ENCODE results near the gene FSHR. TPM values are rescaled to one million over a fixed set of nuclear protein-coding genes. Genes with fewer than 3 reads are reported as not detected.

FSHR gene
- total RNA-seq, 1 donor from 2014 or later = 0.30 TPM

DNA sequence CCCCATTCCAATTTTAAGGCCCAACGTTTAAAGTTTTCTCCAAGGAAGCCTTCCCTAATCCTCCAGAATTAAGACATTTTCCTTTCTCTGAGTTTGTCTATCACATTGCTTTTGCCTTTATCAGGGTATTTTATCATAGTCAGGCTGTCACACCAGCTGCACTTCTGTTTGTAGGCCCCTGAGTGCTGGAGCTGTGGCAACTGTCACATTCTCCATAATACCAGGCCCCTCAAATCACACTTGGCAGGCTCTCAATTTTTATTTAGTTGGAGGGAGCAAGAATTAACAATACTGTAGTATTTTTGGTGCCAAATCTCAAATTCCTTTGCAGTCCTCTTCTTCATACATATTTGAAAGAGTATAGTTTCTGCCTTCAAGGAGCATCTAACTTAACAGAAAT lies 122.2 kb downstream of the FSHR start:
- FAIRE-seq (no peak), DNase-seq (ENCODE audit: low read depth) (no peak)
- H3K4me1 ChIP-seq (ENCODE audit: insufficient read depth, low read length) = no peaks in the 10 kb centered on the region
- no peaks in the 10 kb centered on the region for H3K36me3 ChIP-seq (ENCODE audit: insufficient read depth, low read length)
- H3K9ac ChIP-seq (ENCODE audit: low read length) = no peak overlapping the region
- no peaks in the 10 kb centered on the region for H4K20me1 ChIP-seq (ENCODE audit: insufficient read depth, low read length)
- H3K79me2 ChIP-seq (ENCODE audit: insufficient read depth, low read length) = no peaks in the 10 kb centered on the region
- H3K27me3 ChIP-seq (ENCODE audit: insufficient read depth, low read length) = no peaks in the 10 kb centered on the region
- no peaks in the 10 kb centered on the region for H3K36me3 Mint-ChIP-seq (ENCODE audit: low read depth, unreplicated experiment)
- H3K9me3 ChIP-seq (ENCODE audit: insufficient read depth, low read depth, low read length) = no peaks in the 10 kb centered on the region
- no peak overlapping the region for H3K4me3 Mint-ChIP-seq (ENCODE audit: unreplicated experiment)
- H3K4me2 ChIP-seq (ENCODE audit: low read length) = no peak overlapping the region
- H3K4me1 Mint-ChIP-seq (ENCODE audit: low read depth, unreplicated experiment) = no peaks in the 10 kb centered on the region
- no peak overlapping the region for H3K27ac Mint-ChIP-seq (ENCODE audit: unreplicated experiment)
- no peaks in the 10 kb centered on the region for H3K9me3 Mint-ChIP-seq (ENCODE audit: unreplicated experiment)
- no peak overlapping the region for H3K27ac ChIP-seq (ENCODE audit: low read depth, low read length)
- no peak overlapping the region for H2AFZ ChIP-seq (ENCODE audit: low read depth, low read length)
- no peak overlapping the region for H3K4me3 ChIP-seq (ENCODE audit: insufficient read depth, low read depth, low read length)
- TF ChIP-seq, protein P1, sequence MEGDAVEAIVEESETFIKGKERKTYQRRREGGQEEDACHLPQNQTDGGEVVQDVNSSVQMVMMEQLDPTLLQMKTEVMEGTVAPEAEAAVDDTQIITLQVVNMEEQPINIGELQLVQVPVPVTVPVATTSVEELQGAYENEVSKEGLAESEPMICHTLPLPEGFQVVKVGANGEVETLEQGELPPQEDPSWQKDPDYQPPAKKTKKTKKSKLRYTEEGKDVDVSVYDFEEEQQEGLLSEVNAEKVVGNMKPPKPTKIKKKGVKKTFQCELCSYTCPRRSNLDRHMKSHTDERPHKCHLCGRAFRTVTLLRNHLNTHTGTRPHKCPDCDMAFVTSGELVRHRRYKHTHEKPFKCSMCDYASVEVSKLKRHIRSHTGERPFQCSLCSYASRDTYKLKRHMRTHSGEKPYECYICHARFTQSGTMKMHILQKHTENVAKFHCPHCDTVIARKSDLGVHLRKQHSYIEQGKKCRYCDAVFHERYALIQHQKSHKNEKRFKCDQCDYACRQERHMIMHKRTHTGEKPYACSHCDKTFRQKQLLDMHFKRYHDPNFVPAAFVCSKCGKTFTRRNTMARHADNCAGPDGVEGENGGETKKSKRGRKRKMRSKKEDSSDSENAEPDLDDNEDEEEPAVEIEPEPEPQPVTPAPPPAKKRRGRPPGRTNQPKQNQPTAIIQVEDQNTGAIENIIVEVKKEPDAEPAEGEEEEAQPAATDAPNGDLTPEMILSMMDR (IDR thresholded peaks at IDR 0.05; ENCODE audit: insufficient read depth, low read depth, low read length) = no peak
- TF ChIP-seq EZH2 (IDR thresholded peaks at IDR 0.05; ENCODE audit: insufficient read depth, low read length) = no peak
- no peaks in the 10 kb centered on the region for H3K27me3 Mint-ChIP-seq (ENCODE audit: low read depth, unreplicated experiment)

DNA sequence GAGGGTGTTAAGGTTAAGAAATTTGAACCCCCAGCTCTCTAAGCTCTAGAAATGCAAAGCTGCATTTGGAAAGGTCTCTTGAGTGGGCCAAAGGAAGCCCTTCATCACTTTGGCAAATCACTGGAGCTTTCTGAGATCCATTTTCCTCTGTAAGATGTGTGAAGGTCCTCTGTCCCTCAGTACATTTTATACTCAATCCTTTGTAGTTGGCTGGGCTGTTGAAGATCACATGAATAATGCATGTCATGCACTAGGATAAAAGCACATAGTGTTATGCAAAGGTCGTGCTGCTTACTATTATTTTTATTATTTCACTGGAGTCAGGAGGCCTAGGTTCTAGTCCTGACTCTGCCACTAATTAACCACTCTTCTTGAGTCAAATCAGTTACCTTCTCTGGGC lies 124.9 kb downstream of the FSHR start:
- Histone ChIP-seq H3K4me3 (ENCODE audit: insufficient read depth, low read depth, low read length) (no peak overlapping the region), H3K27me3 (ENCODE audit: insufficient read depth, low read length) (no peaks in the 10 kb centered on the region), H4K20me1 (ENCODE audit: insufficient read depth, low read length) (no peaks in the 10 kb centered on the region), H3K9me3 (ENCODE audit: insufficient read depth, low read depth, low read length) (no peaks in the 10 kb centered on the region), H3K9ac (ENCODE audit: low read length) (no peak overlapping the region), H3K4me1 (ENCODE audit: insufficient read depth, low read length) (no peaks in the 10 kb centered on the region), H3K36me3 (ENCODE audit: insufficient read depth, low read length) (no peaks in the 10 kb centered on the region), H3K79me2 (ENCODE audit: insufficient read depth, low read length) (no peaks in the 10 kb centered on the region), H3K27ac (ENCODE audit: low read depth, low read length) (no peak overlapping the region), H2AFZ (ENCODE audit: low read depth, low read length) (no peak overlapping the region), H3K4me2 (ENCODE audit: low read length) (no peak overlapping the region)
- FAIRE-seq = no peak
- DNase-seq (ENCODE audit: low read depth) = no peak
- H3K27me3 Mint-ChIP-seq (ENCODE audit: low read depth, unreplicated experiment) = peaks cover 5% of the 10 kb centered on the region
- no peaks in the 10 kb centered on the region for H3K36me3 Mint-ChIP-seq (ENCODE audit: low read depth, unreplicated experiment)
- TF ChIP-seq, protein P1 (IDR thresholded peaks at IDR 0.05; ENCODE audit: insufficient read depth, low read depth, low read length) = no peak
- no peak for TF ChIP-seq EZH2 (IDR thresholded peaks at IDR 0.05; ENCODE audit: insufficient read depth, low read length)
- H3K27ac Mint-ChIP-seq (ENCODE audit: unreplicated experiment) = no peak overlapping the region
- no peak overlapping the region for H3K4me3 Mint-ChIP-seq (ENCODE audit: unreplicated experiment)
- H3K4me1 Mint-ChIP-seq (ENCODE audit: low read depth, unreplicated experiment) = no peaks in the 10 kb centered on the region
- H3K9me3 Mint-ChIP-seq (ENCODE audit: unreplicated experiment) = no peaks in the 10 kb centered on the region

DNA sequence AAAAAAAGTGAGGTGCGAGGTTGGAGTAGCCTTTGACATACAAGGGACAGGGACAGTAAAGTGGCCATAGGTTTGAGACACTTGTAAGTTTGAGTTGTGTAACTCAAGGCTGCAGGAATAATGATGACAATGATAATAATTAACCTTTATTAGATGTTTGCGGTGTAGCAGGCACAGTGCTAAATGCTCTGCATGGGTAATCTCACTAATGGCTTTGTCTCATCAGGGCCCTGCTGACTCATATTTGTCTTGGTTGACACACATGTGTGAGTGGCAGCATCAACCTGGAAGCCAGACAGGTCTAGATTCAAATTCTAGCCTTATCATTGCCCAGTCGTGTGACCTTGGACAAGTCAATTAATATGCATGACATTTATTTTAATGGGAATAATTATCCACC lies 126.2 kb downstream of the FSHR start:
- H3K27me3 Mint-ChIP-seq (ENCODE audit: low read depth, unreplicated experiment) = peaks cover 5% of the 10 kb centered on the region
- no peaks in the 10 kb centered on the region for H3K79me2 ChIP-seq (ENCODE audit: insufficient read depth, low read length)
- no peak overlapping the region for H3K4me2 ChIP-seq (ENCODE audit: low read length)
- FAIRE-seq = no peak
- H3K36me3 ChIP-seq (ENCODE audit: insufficient read depth, low read length) = no peaks in the 10 kb centered on the region
- no peak overlapping the region for H3K9ac ChIP-seq (ENCODE audit: low read length)
- H3K27ac Mint-ChIP-seq (ENCODE audit: unreplicated experiment) = no peak overlapping the region
- H3K4me3 Mint-ChIP-seq (ENCODE audit: unreplicated experiment) = no peak overlapping the region
- no peak overlapping the region for H3K4me3 ChIP-seq (ENCODE audit: insufficient read depth, low read depth, low read length)
- H3K9me3 ChIP-seq (ENCODE audit: insufficient read depth, low read depth, low read length) = no peaks in the 10 kb centered on the region
- no peaks in the 10 kb centered on the region for H3K36me3 Mint-ChIP-seq (ENCODE audit: low read depth, unreplicated experiment)
- H3K9me3 Mint-ChIP-seq (ENCODE audit: unreplicated experiment) = no peaks in the 10 kb centered on the region
- H3K4me1 ChIP-seq (ENCODE audit: insufficient read depth, low read length) = no peaks in the 10 kb centered on the region
- no peaks in the 10 kb centered on the region for H4K20me1 ChIP-seq (ENCODE audit: insufficient read depth, low read length)
- no peak for TF ChIP-seq EZH2 (IDR thresholded peaks at IDR 0.05; ENCODE audit: insufficient read depth, low read length)
- TF ChIP-seq, protein P1 (IDR thresholded peaks at IDR 0.05; ENCODE audit: insufficient read depth, low read depth, low read length) = no peak
- H3K27ac ChIP-seq (ENCODE audit: low read depth, low read length) = no peak overlapping the region
- no peak overlapping the region for H2AFZ ChIP-seq (ENCODE audit: low read depth, low read length)
- no peaks in the 10 kb centered on the region for H3K27me3 ChIP-seq (ENCODE audit: insufficient read depth, low read length)
- no peak for DNase-seq (ENCODE audit: low read depth)
- H3K4me1 Mint-ChIP-seq (ENCODE audit: low read depth, unreplicated experiment) = no peaks in the 10 kb centered on the region
